NCI-H1694 (cell line): ENCODE data around the gene WASF1.
"Not testable (repeated sequence)": the region's sequence is repeated elsewhere in the genome, so short reads cannot be mapped to it uniquely, and the experiment has no call there.

ENCODE experiments used
- DNase-seq: peaks from one replicate; lab custom pipeline; 2025; lab: John Stamatoyannopoulos, UW

The WASF1 gene

GRCh38 chr6:110173506-110174132 is 5.9 kb downstream of the WASF1 start:
- DNase-seq, result no peak

- no peak for DNase-seq
These were observed 9.4 kb downstream of the WASF1 start for GRCh38 chr6:110170081-110170480.

GRCh38 chr6:110158479-110158878 is 21.0 kb downstream of the WASF1 start:
- DNase-seq, result no peak

GRCh38 chr6:110147870-110148269 is 31.6 kb downstream of the WASF1 start:
- no peak for DNase-seq

GRCh38 chr6:110140650-110141049 is 38.8 kb downstream of the WASF1 start:
- DNase-seq, result no peak

- no peak for DNase-seq
These were observed 40.4 kb downstream of the WASF1 start for GRCh38 chr6:110139052-110139451.

- no peak for DNase-seq
These were observed 41.3 kb downstream of the WASF1 start for GRCh38 chr6:110137924-110138887.

GRCh38 chr6:110130362-110130761 is 49.1 kb downstream of the WASF1 start:
- no peak for DNase-seq

GRCh38 chr6:110128418-110128817 is 51.1 kb downstream of the WASF1 start:
- no peak for DNase-seq

- no peak for DNase-seq
These were observed 54.1 kb downstream of the WASF1 start for GRCh38 chr6:110125361-110125760.

GRCh38 chr6:110121655-110122054 is 57.8 kb downstream of the WASF1 start:
- not testable (repeated sequence) for DNase-seq

GRCh38 chr6:110116258-110116657 is 63.2 kb downstream of the WASF1 start:
- DNase-seq, result no peak

- DNase-seq, result no peak
These were observed 65.5 kb downstream of the WASF1 start for GRCh38 chr6:110114004-110114403.

- no peak for DNase-seq
These were observed 74.2 kb downstream of the WASF1 start for GRCh38 chr6:110105296-110105695.

- no peak for DNase-seq
These were observed 76.2 kb downstream of the WASF1 start for GRCh38 chr6:110103260-110103659.

GRCh38 chr6:110102411-110102810 is 77.1 kb downstream of the WASF1 start:
- no peak for DNase-seq

GRCh38 chr6:110101885-110102284 is 77.6 kb downstream of the WASF1 start:
- DNase-seq, result no peak

- DNase-seq, result no peak
These were observed 80.9 kb downstream of the WASF1 start for GRCh38 chr6:110098511-110099116.

- DNase-seq, result no peak
These were observed 82.0 kb downstream of the WASF1 start for GRCh38 chr6:110097443-110097842.

- no peak for DNase-seq
These were observed 83.5 kb downstream of the WASF1 start for GRCh38 chr6:110095935-110096334.

GRCh38 chr6:110095101-110095500 is 84.4 kb downstream of the WASF1 start:
- no peak for DNase-seq

GRCh38 chr6:110093981-110094380 is 85.5 kb downstream of the WASF1 start:
- DNase-seq, result no peak

- no peak for DNase-seq
These were observed 88.6 kb downstream of the WASF1 start for GRCh38 chr6:110090876-110091275.
